CD4-positive, alpha-beta T cell treated with Interleukin-17A for 4 hours (primary cell): ENCODE results near the gene ELL.
"Not testable (repeated sequence)": the region's sequence is repeated elsewhere in the genome, so short reads cannot be mapped to it uniquely, and the experiment has no call there.

ENCODE experiments used
- DNase-seq: peaks from one replicate; pipeline ENCODE4 v3.0.0-alpha.2; 2020; ENCODE audit warnings: mixed read lengths

Gene ELL

DNA sequence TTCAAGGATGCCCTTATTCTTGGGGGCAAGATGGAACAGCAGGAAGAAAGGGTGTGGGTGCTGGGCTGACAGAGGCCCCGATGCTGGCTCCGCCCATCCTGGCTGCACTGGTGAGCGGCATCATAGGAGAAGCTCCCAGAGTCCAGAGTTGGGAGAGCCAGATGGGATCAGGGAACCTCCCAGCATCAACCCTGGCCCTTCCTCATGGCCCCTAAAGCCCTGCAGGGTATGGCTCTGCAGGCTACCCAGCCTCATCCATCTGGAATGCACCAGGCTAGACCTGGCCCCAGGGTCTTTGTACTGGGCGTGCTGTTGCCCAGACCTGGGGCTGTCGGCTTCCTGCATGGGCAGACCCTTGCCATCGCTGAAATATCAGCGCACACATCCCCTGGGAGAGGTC is 7.9 kb upstream of the ELL start:
- no peak for DNase-seq

- DNase-seq: no peak
Observed at GRCh38 chr19:18526316-18526715, 4.4 kb upstream of the ELL start.

DNA sequence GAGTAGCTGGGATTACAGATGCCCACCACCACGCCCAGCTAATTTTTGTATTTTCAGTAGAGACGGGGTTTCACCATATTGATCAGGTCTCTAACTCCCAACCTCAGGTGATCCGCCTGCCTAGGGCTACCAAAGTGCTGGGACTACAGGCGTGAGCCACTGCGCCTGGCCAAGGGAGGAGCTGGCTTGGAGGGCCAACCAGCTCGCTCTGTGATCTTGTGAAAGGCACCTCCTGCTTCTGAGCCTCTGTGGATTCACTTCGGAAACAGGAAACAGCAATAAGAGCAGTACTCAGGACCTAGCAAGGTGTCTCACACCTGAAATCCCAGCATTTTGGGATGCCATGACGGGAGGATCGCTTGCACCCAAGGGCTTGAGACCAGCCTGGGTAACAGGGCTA is 2.0 kb upstream of the ELL start:
- no peak for DNase-seq

GRCh38 chr19:18522862-18523440 is 1.1 kb upstream of the ELL start:
- not testable (repeated sequence) for DNase-seq

GRCh38 chr19:18522124-18522861 is 423 bp upstream of the ELL start:
- DNase-seq: peak; percentile 100

DNA sequence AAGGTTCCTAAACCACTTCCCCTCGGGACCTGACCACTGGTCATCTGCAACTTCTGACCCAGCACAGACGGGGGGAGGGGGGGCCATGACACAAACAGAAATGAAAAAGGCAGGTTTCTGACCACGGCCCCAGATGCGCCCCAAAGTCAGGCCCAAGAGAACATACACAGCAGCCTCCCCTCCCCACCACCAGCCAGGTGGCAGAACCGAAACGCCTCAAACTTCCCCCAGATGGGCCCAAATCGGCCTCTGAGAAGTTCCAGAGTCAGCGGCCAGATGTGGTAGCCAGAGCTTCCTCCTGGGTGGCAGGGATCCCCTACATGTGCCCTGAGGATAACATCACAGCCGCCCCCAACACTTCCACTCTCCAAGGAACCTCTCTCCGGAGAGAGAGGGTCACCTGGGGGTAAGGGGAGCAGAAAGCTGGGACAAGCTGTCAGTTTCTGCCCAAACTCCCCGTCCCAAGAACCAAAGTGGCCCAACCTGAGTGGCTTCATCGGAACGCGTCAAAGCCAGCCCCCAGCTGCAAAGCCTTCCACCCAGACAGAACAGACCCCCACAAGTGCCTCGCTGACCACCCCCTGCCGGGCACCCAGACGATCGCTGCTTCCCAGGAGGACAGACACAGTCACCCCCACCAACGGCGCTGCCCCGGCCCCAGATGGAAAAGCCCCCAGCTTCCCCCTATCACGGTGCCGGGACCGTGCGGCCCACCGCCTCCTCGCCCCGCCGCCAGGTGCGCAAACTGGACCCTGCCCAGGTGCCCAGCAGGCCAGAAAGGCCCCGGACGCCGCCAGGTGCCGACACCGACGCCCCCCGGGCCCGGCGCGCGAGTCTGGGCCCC is 800 bp downstream of the ELL start:
- DNase-seq: peak; percentile 24

DNA sequence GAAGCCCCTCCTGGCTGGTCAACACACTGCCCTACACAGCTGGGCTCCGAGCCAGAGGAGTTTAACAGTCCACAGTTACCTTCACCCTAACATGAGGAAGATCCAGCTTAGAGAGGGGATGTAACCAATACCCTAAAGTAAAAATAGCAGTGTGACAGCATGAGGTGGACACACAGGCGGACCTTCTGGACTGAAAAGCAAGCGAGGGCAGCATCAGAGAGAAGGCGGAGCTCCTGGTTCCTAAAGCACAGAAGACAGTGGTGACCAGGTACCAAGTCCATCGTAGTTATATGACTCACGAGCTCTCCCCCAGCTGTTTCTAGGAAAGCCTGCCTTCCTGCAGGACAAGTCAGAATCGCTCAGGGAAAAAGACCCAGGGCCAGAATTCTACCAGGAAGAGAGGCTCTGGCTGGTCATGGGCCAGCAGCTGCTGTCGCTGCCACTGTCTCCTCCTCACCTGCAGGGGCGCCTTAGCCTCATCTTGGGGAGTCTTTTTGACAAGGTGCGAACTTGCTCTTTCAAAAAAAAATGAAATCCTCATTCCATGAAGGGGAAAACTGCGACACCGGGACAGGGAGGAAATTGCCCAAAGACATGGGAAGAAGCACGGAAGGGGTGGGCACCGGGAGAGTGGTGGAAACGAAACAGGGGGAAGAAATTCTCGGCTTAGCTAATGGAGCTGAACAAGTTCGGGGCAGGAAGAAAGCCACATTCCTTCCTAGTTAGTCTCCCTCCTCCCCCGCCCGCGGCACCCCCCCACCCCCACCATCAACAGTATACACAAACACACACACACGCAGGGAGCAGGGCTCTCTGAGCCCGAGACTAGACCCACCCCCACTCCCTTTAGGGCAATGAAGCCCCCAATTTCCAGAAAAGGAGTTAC is 1.7 kb downstream of the ELL start:
- peak; percentile 72 for DNase-seq

DNA sequence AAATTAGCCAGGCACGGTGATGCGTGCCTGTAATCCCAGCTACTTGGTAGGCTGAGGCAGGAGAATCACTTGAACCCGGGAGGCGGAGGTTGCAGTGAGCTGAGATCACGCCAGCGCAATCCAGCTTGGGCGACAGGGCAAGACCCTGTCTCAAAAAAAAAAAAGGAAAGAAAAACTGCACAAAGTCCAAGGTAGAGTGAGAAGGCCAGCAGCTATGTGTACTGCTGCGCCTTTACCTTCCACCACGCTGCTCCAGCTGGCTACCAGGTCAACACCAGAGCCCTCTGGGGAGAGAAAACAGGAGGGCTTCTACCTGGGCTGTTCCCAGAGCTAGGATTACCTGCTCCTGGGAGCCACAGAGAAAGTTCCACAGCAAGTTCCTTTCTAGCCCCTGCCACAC is 3.2 kb downstream of the ELL start:
- DNase-seq: no peak

DNA sequence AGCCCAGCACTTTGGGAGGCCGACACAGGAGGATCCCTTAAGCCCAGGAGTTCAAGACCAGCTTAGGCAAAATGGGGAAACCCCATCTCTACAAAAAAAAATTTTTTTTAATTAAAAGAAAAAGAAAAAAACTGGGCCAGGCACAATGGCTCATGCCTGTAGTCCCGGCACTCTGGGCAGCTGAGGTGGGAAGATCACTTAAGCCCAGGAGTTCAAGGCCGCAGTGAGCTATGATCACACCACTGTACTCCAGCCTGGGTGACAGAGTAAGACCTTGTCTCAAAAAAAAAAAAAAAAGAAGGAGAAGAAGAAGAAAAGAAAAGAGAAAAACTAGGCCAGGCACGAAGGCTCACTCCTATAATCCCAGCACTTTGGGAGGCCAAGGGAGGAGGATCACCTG is 4.3 kb downstream of the ELL start:
- no peak for DNase-seq

DNA sequence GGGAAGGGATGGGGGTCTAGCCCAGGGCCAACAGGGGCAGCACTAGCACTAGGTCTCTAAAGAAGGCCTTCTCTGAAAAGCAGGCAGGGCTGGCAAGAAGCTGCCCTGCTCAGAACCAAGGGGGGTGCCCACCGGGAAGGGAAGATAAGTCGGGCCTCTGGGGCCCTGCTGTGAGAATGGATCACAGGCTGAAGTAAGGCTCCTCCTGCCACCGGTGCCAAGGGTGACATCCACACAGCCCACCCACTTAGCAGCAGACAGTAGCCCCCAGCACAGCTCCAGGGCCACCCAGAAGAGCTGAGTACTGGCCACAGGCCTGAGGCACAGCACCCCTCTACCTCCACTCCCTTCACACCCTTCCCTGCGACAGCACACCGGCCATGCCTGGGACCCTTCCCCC is 5.9 kb downstream of the ELL start:
- DNase-seq: no peak

- DNase-seq: peak; percentile 52
Observed at GRCh38 chr19:18514800-18515682, 6.8 kb downstream of the ELL start.

DNA sequence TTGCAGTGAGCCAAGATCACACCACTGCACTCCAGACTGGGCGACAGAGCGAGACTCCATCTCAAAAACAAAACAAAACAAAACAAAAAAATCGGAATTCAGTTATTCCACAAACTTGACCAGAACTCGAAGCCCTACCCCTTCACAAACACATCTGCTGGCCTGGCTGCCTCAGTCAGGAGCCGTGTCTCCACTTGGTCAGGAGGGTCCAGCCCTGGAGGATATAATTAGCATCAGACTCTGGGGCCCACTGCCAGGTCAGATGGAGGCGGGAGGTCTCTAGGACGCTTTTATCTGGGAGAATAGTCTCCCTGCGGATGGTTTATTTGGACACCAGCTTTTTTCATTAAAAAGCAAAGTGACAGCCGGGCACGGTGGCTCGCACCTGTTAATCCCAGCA is 8.0 kb downstream of the ELL start:
- no peak for DNase-seq

DNA sequence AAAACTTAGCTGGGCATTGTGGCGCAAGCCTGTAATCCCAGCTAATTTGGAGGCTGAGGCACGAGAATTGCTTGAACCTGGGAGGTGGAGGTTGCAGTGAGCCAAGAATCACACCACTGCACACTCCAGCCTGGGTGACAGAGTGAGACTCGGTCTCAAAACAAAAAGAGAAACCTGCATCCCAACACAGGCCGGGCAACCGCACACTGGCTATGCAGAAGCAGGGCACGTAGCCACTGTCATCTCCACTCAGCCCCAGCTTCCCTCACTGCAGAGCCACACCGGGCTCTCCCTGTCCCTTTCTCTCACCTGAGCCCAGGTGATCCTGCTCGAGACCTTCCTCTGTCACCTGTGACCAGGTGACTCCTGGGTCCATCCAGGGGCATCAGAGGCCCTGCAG is 11.7 kb downstream of the ELL start:
- no peak for DNase-seq

- DNase-seq: no peak
Observed at GRCh38 chr19:18508585-18508984, 13.3 kb downstream of the ELL start.

- no peak for DNase-seq
Observed at GRCh38 chr19:18507727-18508440, 14.0 kb downstream of the ELL start.

DNA sequence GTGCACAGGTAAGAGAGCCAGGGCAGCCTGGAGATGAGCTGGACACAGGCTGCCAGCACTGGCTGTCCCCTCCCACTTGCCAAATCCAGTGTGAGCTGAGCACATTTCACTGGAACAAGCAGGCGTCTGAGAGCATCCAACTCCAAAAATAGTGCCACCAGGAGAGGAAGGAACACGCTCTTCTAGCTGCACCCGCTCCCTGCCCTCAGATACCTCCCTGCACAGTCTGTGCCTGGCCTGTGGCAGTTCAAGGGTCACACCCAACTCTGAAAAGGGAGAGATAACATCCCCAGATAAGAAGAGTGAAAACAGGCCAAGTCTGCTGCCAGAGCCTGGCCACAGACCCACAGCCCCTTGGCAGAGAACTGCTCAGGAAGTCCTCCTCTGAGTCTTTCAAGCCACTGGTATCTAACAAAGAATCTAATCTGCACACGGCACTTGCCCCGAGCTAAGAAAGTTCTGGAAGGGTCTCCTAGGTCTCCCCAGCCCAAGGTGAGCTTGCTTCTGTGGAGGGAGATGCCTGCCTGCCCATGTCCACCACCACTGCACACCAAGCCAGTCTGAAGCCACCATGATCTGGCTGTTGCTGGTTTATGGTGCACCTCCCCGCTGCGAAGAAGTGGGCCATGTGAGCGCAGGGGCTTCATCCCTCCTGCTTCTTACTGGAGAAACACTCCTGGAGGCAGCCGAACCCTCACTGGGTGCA is 14.7 kb downstream of the ELL start:
- DNase-seq: peak; percentile 53

DNA sequence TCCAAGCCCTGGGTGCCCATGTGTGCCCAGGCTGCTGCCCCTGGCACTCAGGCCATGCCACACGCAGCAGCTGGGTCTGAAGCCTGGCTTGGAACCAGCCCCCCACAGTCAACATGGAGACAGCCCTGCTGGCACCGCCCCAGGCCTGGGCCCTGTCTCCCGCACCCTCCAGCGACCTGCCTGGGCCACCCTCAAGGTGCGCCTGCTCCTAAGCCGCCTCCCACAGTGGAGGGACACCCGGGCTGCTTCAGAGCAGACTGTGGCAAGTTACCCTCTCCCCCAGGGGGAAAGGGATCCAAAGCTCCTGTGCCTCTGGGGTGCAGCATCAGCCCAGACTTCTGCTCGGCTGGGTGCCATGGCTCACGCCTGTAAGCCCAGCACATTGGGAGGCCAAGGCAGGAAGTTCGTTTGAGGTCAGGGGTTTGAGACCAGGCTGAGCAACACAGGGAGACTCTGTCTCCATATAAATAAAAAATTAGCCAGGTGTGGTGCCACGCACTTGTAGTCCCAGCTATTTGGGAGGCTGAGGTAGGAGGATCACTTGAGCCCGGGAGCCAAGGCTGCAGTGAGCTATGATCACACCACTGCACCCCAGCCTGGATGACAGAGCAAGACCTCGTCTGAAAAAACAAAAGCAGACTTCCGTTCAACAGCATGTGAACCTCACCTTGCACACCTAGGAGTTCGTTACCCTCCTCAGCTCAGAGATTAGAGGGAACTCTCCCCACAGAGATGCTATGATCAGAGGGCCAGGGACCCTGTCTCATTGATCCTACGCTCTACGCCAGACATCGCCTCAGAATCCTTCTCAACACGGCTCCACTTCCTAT is 15.6 kb downstream of the ELL start:
- peak; percentile 39 for DNase-seq

DNA sequence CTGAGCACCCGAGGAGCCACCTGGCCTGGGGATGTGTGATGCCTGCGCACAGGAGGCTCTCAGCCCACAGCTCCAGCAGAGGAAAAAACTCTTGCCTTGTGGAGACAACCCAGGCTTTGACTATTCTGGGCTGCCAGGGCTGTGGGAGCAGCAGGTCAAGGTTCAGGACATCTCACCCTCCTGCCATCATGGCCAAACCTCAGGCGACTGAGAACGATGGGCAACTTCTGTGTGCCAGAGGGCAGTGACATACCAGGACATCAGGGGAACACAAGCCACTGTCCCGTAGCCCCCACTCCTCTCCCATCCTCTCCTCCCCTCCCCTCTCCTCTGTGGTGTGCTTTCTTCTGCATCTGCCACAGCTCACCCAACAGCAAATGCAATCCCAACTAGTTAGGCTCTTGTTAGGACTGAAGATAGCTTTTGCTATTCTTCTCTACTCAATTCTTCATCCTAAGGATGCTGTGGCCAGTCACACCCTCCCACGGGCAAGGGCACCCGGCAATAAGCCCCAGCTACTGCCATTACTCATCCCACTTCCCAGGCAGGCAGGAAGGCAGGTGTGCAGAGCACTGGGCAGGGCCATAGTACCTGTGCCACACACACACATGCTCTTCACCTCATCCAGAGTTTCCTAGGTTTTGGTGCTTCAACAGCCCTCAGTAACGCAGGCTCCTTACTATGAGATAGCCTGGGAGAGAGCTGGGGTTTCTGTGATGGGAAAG is 16.8 kb downstream of the ELL start:
- DNase-seq: peak; percentile 41
